ENCODE measurements around the gene POLR2C.
"Not testable (repeated sequence)": the region's sequence is repeated elsewhere in the genome, so short reads cannot be mapped to it uniquely, and the experiment has no call there.

The POLR2C gene

GRCh38 chr16:57462209-57462977, at the start of gene POLR2C:
Gene POLR2C (plus strand): TSS chr16:57462679. CDS start chr16:57462725, 46 bp downstream.
- no peak for FAIRE-seq

- FAIRE-seq: no peak
Measured at GRCh38 chr16:57413301-57413730, 49.2 kb upstream of the POLR2C start.

DNA sequence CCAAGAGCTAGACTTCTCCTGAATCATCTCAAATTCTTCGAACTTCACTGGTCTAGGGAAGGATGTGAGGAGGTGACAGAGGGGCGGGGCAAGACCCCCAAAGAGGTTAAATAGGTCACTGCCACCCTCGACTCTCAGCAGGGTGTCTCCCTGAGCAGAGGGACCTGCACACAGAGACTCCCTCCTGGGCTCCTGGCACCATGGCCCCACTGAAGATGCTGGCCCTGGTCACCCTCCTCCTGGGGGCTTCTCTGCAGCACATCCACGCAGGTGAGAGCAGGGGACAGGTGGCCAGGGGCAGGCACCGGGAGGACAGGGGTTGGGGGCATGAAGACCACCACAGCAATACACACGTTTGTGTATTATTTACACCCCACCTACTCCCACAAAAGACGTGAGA, 48.7 kb upstream of the POLR2C start:
- no peak for FAIRE-seq

GRCh38 chr16:57416084-57416483, 46.4 kb upstream of the POLR2C start:
- FAIRE-seq: no peak

GRCh38 chr16:57419506-57419905, 43.0 kb upstream of the POLR2C start:
- no peak for FAIRE-seq

GRCh38 chr16:57422026-57422944, 40.2 kb upstream of the POLR2C start:
- FAIRE-seq: peak; percentile 53

- no peak for FAIRE-seq
Measured at GRCh38 chr16:57423152-57423551, 39.3 kb upstream of the POLR2C start.

DNA sequence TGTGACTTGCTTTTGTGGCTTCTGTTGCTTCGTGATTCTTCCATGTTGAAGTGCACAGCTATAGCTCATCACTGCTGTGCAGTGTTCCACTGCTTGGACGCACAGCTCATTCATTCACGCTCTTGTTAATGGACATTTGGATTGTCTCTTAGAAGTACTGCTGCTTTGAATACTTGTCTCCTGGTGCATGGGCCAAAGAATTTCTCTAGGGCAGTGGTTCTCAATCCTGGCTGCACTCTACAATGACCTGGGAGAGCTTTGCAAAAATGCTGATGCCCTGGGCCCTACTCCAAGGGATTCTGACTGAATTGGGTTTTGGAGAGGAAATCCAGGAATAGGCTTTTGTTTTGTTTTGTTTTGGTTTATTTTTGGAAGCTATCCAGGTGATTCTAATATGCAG, 37.9 kb upstream of the POLR2C start:
- FAIRE-seq: no peak

GRCh38 chr16:57426356-57426755, 36.1 kb upstream of the POLR2C start:
- FAIRE-seq: no peak

DNA sequence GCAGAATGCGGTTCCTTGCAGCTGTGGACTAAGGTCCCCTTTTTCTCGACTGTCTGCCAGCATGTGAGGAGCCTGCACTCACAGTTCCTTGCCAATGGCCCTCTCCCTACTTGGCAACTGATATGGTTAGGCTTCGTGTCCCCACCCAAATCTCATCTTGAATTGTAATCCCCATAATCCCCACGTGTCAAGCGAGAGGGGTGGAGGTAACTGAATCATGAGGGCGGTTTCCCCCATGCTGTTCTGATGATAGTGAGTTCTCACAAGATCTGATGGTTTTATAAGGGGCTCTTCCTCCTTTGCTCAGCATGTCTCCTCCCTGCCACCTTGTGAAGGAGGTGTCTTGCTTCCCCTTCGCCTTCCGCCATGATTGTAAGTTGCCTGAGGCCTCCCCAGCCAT, 35.2 kb upstream of the POLR2C start:
- no peak for FAIRE-seq

DNA sequence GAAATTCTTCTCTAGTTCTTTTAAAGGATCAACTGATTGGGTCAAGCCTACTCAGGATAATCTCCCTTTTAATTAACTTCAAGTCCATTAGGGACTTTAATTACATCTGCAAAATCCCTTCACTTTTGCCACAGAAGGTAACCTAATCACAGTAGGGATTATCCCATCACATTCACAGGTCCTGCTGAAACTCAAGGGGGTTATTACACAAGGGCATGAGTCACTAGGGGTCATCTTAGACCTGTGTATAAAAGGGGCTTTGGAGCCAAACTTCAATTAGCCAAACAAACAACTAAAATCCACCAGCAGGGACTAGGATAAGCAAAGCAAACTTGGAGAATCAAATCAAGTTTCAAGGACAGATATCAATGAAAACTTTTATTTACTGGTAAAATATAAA, 34.7 kb upstream of the POLR2C start:
- FAIRE-seq: no peak

GRCh38 chr16:57430955-57431354, 31.5 kb upstream of the POLR2C start:
- no peak for FAIRE-seq

GRCh38 chr16:57432505-57432904, 30.0 kb upstream of the POLR2C start:
- no peak for FAIRE-seq

DNA sequence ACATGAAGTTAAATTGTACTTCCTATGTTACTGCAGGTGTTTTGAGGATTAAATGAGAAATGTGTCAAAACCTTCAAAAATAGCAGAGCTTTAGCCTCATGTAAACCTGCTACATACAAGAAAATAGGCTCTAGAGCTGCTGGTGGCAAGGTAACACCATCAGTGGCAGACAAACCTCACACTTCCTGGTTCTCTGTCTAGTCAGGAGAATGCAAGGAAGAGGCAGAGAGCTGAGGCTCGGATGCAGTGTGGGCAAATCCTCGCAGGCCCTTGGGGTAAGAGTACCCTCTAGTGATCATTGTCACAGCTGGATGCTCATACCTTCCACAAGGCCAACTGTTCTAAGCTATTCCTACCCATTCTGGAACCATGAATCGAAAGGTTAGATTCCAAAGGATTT, 29.5 kb upstream of the POLR2C start:
- FAIRE-seq: no peak

- no peak for FAIRE-seq
Measured at GRCh38 chr16:57434003-57434402, 28.5 kb upstream of the POLR2C start.

DNA sequence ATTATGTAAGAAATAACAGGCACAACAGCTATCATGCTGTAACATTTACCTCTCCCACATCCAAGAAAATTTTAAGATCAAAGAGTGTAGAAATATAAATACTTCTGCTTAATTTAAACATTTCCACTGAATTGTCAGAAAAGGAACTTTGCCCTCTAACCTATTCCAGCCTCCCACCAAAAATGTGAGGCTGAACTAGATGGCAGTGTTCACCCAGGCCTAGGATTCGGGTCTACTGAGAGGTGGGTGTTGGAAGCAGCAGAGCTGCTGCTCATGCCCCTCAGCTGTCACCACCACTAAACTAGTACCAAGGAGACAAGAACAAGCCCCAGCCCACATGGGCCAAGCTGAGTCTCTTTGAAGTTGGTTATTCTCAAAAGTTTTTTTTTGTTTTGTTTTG, 26.6 kb upstream of the POLR2C start:
- no peak for FAIRE-seq

GRCh38 chr16:57439947-57440346, 22.5 kb upstream of the POLR2C start:
- FAIRE-seq: not testable (repeated sequence)

GRCh38 chr16:57440551-57440950, 21.9 kb upstream of the POLR2C start:
- FAIRE-seq: not testable (repeated sequence)

- no peak for FAIRE-seq
Measured at GRCh38 chr16:57444711-57445110, 17.8 kb upstream of the POLR2C start.

- FAIRE-seq: no peak
Measured at GRCh38 chr16:57445510-57445909, 17.0 kb upstream of the POLR2C start.

- no peak for FAIRE-seq
Measured at GRCh38 chr16:57446531-57447185, 15.8 kb upstream of the POLR2C start.

DNA sequence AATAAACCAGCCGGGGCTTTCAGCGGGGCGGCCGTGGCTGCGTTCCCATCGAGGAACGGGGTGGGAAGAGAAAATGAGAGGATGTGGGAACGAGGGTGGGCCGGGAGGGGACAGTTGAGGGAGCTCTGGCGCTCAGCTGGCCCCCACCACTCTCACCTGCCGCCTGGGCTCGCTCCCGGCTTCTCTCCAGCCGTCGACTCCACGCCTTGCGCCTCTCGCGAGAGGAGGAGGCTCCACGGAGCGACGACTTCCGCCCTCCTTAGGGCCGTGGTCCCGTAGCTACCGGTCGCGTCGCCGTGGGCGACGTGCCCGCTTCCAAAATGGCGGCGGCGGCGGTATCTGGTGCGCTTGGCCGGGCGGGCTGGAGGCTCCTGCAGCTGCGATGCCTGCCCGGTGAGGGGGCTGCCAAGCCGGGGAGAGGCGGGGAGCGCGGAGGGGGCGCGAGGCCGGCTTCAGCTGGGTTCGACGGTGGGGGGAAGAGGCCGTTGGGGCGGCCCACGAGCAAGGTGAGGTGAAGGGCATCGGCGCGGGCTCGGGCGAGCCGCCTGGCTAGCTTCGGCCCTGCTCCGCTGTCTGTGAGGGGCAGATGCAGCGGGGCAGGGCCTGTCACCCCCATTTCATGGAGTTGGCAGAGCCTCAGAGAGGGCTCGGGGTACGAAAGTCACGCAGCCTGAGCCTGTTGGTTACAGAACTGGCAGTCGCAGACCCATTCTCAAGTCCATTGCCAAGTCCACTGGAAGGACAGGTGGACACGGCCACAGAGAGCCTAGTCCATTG, 15.1 kb upstream of the POLR2C start, which contains the start of the genes CIAPIN1 and COQ9:
TSS of gene CIAPIN1 (minus strand) at position 200 of the 777 bp plus-strand sequence. CDS start 6,457 bp downstream, outside the sequence.
TSS of gene COQ9 (plus strand) at position 294 of the 777 bp plus-strand sequence. CDS start at position 321, 27 bp downstream.
- FAIRE-seq: no peak

Data from endometrium (tissue), 2 donors.